CD4-positive, alpha-beta T cell (primary cell): ENCODE data around the gene TMEM25. TPM values are rescaled to one million over a fixed set of nuclear protein-coding genes. Genes with fewer than 3 reads are reported as not detected.

Source experiments
- ATAC-seq: fragments of 200-7000 bp; cut with Tn5 transposase; one replicate; pipeline ENCODE4 v1.10.0; 2022; ENCODE audit warnings: mild to moderate bottlenecking; ENCODE audit not compliant: poor library complexity
- CTCF ChIA-PET: fragments of 350-600 bp; sonication (Branson Sonifier 250); formaldehyde crosslinking; loops from one replicate; lab custom pipeline; 2021; ENCODE audit warnings: antibody characterized with exemption, inconsistent platforms; lab: Charles Lee
- POLR2A ChIA-PET: fragments of 350-600 bp; sonication (Branson Sonifier 250); formaldehyde crosslinking; loops from one replicate; lab custom pipeline; 2021; ENCODE audit warnings: antibody characterized with exemption, inconsistent platforms; lab: Charles Lee
- DNase-seq, 14 experiments: peaks; one replicate each; pipeline ENCODE4 v3.0.0-alpha.2; 2013 to 2020; ENCODE audit warnings: mixed read lengths in 2 of 14
- H3K27ac ChIP-seq, 2 donors: one replicate each; pipeline versions ENCODE4 v1.5.1 to v1.7.0; 2013; ENCODE audit warnings: low read length in 2 of 2, low read depth in 1 of 2, mild to moderate bottlenecking in 1 of 2
- H3K27me3 ChIP-seq, 2 experiments: 1 replicate in 1 of 2; 2 replicates in 1 of 2; pipeline versions ENCODE4 v1.6.1 to v1.7.0; 2013; ENCODE audit warnings: low read length in 2 of 2, control low read depth in 1 of 2, mild to moderate bottlenecking in 1 of 2, moderate library complexity in 1 of 2; ENCODE audit not compliant: insufficient read depth in 2 of 2, control insufficient read depth in 1 of 2
- H3K36me3 ChIP-seq: one replicate; pipeline ENCODE4 v1.6.1; 2013; ENCODE audit warnings: low read length, control low read depth; ENCODE audit not compliant: insufficient read depth
- H3K4me1 ChIP-seq: one replicate; pipeline ENCODE4 v1.6.1; 2013; ENCODE audit warnings: low read length, control low read depth; ENCODE audit not compliant: insufficient read depth
- H3K4me3 ChIP-seq: one replicate; pipeline ENCODE4 v1.5.1; 2013; ENCODE audit warnings: mild to moderate bottlenecking, low read length, moderate library complexity
- H3K9me3 ChIP-seq, 2 experiments: 1 replicate in 1 of 2; 2 replicates in 1 of 2; pipeline versions ENCODE4 v1.6.1 to v1.7.0; 2013; ENCODE audit warnings: low read length in 2 of 2, mild to moderate bottlenecking in 2 of 2, control low read depth in 1 of 2, moderate library complexity in 1 of 2; ENCODE audit not compliant: control insufficient read depth in 1 of 2, insufficient read depth in 1 of 2
- H3K27ac Mint-ChIP-seq: one replicate; pipeline ENCODE4 v1.8.0; 2020; ENCODE audit warnings: mixed read lengths
- H3K27me3 Mint-ChIP-seq: one replicate; pipeline ENCODE4 v1.8.0; 2021; ENCODE audit warnings: mixed read lengths
- H3K36me3 Mint-ChIP-seq: one replicate; pipeline ENCODE4 v1.8.0; 2021; ENCODE audit warnings: low read depth, mixed read lengths
- H3K4me1 Mint-ChIP-seq: one replicate; pipeline ENCODE4 v1.8.0; 2021; ENCODE audit warnings: low read depth, mixed read lengths
- H3K4me3 Mint-ChIP-seq: one replicate; pipeline ENCODE4 v1.8.0; 2020; ENCODE audit warnings: mild to moderate bottlenecking, mixed read lengths
- H3K9me3 Mint-ChIP-seq: one replicate; pipeline ENCODE4 v1.8.0; 2020; ENCODE audit warnings: mixed read lengths
- CTCF ChIP-seq: fragments of 200-600 bp; IDR thresholded peaks from one replicate; pipeline ENCODE4 v1.8.0; 2022; ENCODE audit warnings: antibody characterized with exemption, mild to moderate bottlenecking
- intact Hi-C, 2 experiments: fragments of 100-400 bp; cut with DNase I in 1 of 2; cut with micrococcal nuclease in 1 of 2; formaldehyde crosslinking; loops; one replicate each; pipeline versions ENCODE4 v1.15.1 to v1.9.0; 2023 to 2025; cut with DNase I, micrococcal nuclease
- total RNA-seq, 174 experiments: library from RNA in 2 of 174; stranded (reverse) in 2 of 174; gene quantifications; one replicate each; pipeline ENCODE4 v1.2.3 and lab custom pipeline; 2021 to 2026

The TMEM25 gene
- total RNA-seq, 2 experiments from 2014 or later: 18.3 to 18.5 TPM

- no peak overlapping the region for H3K27ac ChIP-seq
- H3K27ac Mint-ChIP-seq: peak overlapping the region; percentile 97
- H3K4me3 ChIP-seq: peak overlapping the region; percentile 73
- no peaks in the 10 kb centered on the region for H3K27me3 ChIP-seq
- DNase-seq (peak in 1 of 14 experiments; percentile 29), ATAC-seq (no peak)
- H3K36me3 ChIP-seq: peaks cover 2% of the 10 kb centered on the region
- ChIA-PET POLR2A (no interaction called here), CTCF (no interaction called here)
- no peaks in the 10 kb centered on the region for H3K27me3 Mint-ChIP-seq
- H3K9me3 ChIP-seq: no peaks in the 10 kb centered on the region
- H3K36me3 Mint-ChIP-seq: peaks cover 12% of the 10 kb centered on the region
- H3K4me1 ChIP-seq: peaks cover 29% of the 10 kb centered on the region
- no peak for TF ChIP-seq CTCF
- peaks cover 37% of the 10 kb centered on the region for H3K4me1 Mint-ChIP-seq
- intact Hi-C loops: loop anchor here (2.0 to 5.0 kb wide), 2 partner anchors 33 to 35 kb away; partner anchors contain the start of gene IFT46 (in 2 of the 2)
- no peaks in the 10 kb centered on the region for H3K9me3 Mint-ChIP-seq
- H3K4me3 Mint-ChIP-seq: peak overlapping the region; percentile 96
These were observed 1.1 kb downstream of the TMEM25 start for GRCh38 chr11:118532091-118532490.

- Histone ChIP-seq H3K27me3 (no peaks in the 10 kb centered on the region), H3K36me3 (peaks cover 2% of the 10 kb centered on the region), H3K4me3 (no peak overlapping the region), H3K27ac (no peak overlapping the region), H3K9me3 (no peaks in the 10 kb centered on the region), H3K4me1 (peaks cover 29% of the 10 kb centered on the region)
- intact Hi-C loops: loop anchor here (2.0 to 5.0 kb wide), 2 partner anchors 32 to 34 kb away; partner anchors contain the start of gene IFT46 (in 2 of the 2)
- Mint-ChIP-seq H3K27me3 (no peaks in the 10 kb centered on the region), H3K4me1 (peaks cover 27% of the 10 kb centered on the region), H3K36me3 (peaks cover 12% of the 10 kb centered on the region), H3K9me3 (no peaks in the 10 kb centered on the region), H3K4me3 (peak overlapping the region; percentile 96), H3K27ac (peak overlapping the region; percentile 97)
- ATAC-seq (no peak), DNase-seq (peak in 1 of 14 experiments; percentile 20)
- CTCF ChIA-PET: no interaction called here
- POLR2A ChIA-PET: no interaction called here
- no peak for TF ChIP-seq CTCF
These were observed 2.1 kb downstream of the TMEM25 start for GRCh38 chr11:118532852-118533768.

GRCh38 chr11:118533769-118534729 is 3.1 kb downstream of the TMEM25 start:
- Mint-ChIP-seq H3K4me1 (peaks cover 23% of the 10 kb centered on the region), H3K27ac (no peak overlapping the region), H3K9me3 (no peaks in the 10 kb centered on the region), H3K27me3 (no peaks in the 10 kb centered on the region), H3K36me3 (peaks cover 12% of the 10 kb centered on the region), H3K4me3 (peak overlapping the region; percentile 51)
- peaks cover 24% of the 10 kb centered on the region for H3K4me1 ChIP-seq
- H3K4me3 ChIP-seq: no peak overlapping the region
- DNase-seq (no peak), ATAC-seq (no peak)
- no peak overlapping the region for H3K27ac ChIP-seq
- H3K9me3 ChIP-seq: no peaks in the 10 kb centered on the region
- peaks cover 2% of the 10 kb centered on the region for H3K36me3 ChIP-seq
- no peaks in the 10 kb centered on the region for H3K27me3 ChIP-seq
- POLR2A ChIA-PET: no interaction called here
- intact Hi-C loops: loop anchor here (2.0 to 5.0 kb wide), 2 partner anchors 31 to 33 kb away; partner anchors contain the start of gene IFT46 (in 2 of the 2)
- CTCF ChIA-PET: no interaction called here
- no peak for TF ChIP-seq CTCF
